Measurements from ENCODE around the gene ABHD12. TPM values are rescaled to one million over a fixed set of nuclear protein-coding genes. Genes with fewer than 3 reads are reported as not detected.

The ABHD12 gene
- total and polyA plus RNA-seq, 8 donors: 11.1 to 99.1 (median 44.0) TPM

DNA sequence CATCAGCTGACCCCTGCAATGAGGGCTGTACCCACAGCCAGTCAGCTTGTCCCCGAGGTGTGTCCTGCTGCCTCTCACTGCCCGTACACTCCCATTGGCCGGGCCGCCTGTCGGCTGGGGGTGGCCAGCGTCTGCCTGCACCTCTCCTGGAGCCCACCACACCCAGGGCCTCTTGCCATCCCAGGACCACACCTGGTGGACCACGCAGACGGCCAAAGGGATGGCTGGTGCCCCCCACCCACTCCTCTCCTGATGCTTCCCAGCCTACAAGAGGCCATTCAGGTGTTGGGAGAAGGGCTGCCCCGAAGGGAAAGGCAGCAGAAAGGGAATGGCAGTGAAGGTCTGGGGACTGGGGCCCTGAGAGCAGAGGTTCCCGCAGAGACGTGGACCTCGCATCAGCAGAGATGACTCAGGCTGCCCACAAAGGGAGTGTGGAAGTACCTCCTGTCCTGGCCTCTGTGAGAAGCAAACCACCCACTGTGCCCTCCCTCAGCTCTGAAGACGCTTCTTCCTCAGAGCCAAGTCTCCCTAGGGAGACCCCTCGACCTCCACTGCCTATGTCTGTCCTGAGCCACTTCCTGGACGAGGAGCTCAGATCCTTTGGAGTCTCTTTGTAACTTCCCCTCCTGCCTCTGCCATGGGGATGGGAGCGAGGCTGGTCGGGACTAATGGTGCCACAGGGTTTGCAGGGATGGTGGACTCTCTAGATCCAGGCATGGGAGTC, 81.8 kb downstream of the ABHD12 start:
- H3K27ac ChIP-seq: peak overlapping the region in 4 of 5 donors; percentile 70 to 83 (median 78)
- H3K9me3 ChIP-seq: no peaks in the 10 kb centered on the region
- no peaks in the 10 kb centered on the region for H3K27me3 ChIP-seq
- DNase-seq: no peak
- peaks cover 9 to 47% (median 40%) of the 10 kb centered on the region in 4 donors for H3K36me3 ChIP-seq
- H3K4me1 ChIP-seq: peaks cover 22 to 43% (median 27%) of the 10 kb centered on the region in 4 donors
- H3K4me3 ChIP-seq: no peak overlapping the region
- TF ChIP-seq CTCF (IDR thresholded peaks at IDR 0.05) (no peak), POLR2AphosphoS5 (IDR thresholded peaks at IDR 0.05) (no peak), POLR2A (IDR thresholded peaks at IDR 0.05) (no peak), EP300 (IDR thresholded peaks at IDR 0.05) (no peak)
- intact Hi-C loops (cut with DNase I; ENCODE audit: low total_unique reads): no loop called here
- WGBS, 5 donors: 83 to 91% (median 88%) methylated on average over 9 to 17 of the region's 17 CpGs

GRCh38 chr20:25308083-25308491, 82.5 kb downstream of the ABHD12 start:
- intact Hi-C loops (cut with DNase I; ENCODE audit: low total_unique reads): no loop called here
- 89 to 95% (median 93%) methylated on average over 13 of the region's 13 CpGs for WGBS, 5 donors
- TF ChIP-seq POLR2AphosphoS5 (IDR thresholded peaks at IDR 0.05): no peak
- no peak for TF ChIP-seq POLR2A (IDR thresholded peaks at IDR 0.05)
- no peak for TF ChIP-seq CTCF (IDR thresholded peaks at IDR 0.05)
- TF ChIP-seq EP300 (IDR thresholded peaks at IDR 0.05): no peak
- Histone ChIP-seq H3K36me3 (peaks cover 9 to 54% (median 46%) of the 10 kb centered on the region in 4 donors), H3K4me3 (no peak overlapping the region), H3K27me3 (no peaks in the 10 kb centered on the region), H3K9me3 (no peaks in the 10 kb centered on the region), H3K27ac (peak overlapping the region in 2 of 5 donors; percentile 79 to 83), H3K4me1 (peaks cover 22 to 43% (median 27%) of the 10 kb centered on the region in 4 donors)
- DNase-seq: no peak

DNA sequence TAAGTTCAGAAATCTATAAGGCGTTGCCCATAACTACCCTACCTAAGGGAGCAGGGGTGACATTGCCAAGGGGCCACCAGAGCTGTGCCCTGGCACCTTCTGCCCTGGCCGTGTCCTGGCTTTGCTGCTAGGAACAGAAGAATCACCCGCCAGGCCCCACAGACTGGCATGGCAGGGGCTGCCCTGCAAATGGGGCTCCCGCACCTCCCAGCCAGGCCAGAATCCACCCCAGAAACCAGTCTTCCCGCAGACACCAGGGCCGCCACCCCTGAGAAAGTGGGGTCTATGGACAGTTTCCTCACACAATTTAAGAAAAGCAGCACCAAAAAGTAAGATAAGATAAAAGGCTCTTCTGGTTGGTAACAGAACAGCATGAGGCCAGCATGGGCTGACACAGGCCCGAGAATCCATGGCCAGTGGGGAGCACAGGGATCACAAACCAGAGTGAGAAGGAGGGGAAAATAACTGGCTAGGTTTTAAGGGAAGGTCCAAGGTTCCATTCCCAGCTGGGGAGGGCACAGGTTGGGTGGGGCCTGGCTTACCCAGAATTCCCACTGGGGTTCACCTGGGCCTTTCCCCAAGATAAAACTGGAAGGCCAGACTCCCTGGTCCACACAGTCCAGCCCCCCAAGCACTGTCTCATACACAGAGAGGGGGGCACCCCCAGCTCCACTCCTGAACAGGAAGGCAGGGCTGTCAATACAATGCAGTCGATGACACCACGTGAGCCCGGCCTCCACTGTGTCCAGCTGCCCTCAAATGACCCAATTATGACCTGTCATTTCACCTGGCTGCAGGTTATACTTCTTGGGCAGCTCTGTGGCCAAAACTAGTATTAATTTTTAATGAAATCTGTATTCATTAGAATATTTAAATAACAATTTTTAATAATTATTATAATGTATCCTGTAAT, 83.4 kb downstream of the ABHD12 start:
- H3K4me3 ChIP-seq: no peak overlapping the region
- TF ChIP-seq EP300 (IDR thresholded peaks at IDR 0.05) (no peak), POLR2A (IDR thresholded peaks at IDR 0.05) (no peak)
- WGBS, 5 donors: 94 to 96% (median 95%) methylated on average over 10 of the region's 10 CpGs
- DNase-seq: no peak
- peaks cover 22 to 43% (median 26%) of the 10 kb centered on the region in 4 donors for H3K4me1 ChIP-seq
- peaks cover 9 to 61% (median 54%) of the 10 kb centered on the region in 4 donors for H3K36me3 ChIP-seq
- H3K27ac ChIP-seq: no peak overlapping the region
- no peaks in the 10 kb centered on the region for H3K27me3 ChIP-seq
- intact Hi-C loops (cut with DNase I; ENCODE audit: low total_unique reads): no loop called here
- no peaks in the 10 kb centered on the region for H3K9me3 ChIP-seq

GRCh38 chr20:25304025-25304549, 86.5 kb downstream of the ABHD12 start:
- H3K27ac ChIP-seq: no peak overlapping the region
- no peak for DNase-seq
- TF ChIP-seq EP300 (IDR thresholded peaks at IDR 0.05) (no peak), CTCF (IDR thresholded peaks at IDR 0.05) (no peak), POLR2AphosphoS5 (IDR thresholded peaks at IDR 0.05) (no peak), POLR2A (IDR thresholded peaks at IDR 0.05) (no peak)
- WGBS, 5 donors: 85 to 91% (median 89%) methylated on average over 7 to 11 of the region's 11 CpGs
- no peak overlapping the region for H3K4me3 ChIP-seq
- no peaks in the 10 kb centered on the region for H3K27me3 ChIP-seq
- H3K4me1 ChIP-seq: peaks cover 0 to 12% (median under 1%) of the 10 kb centered on the region in 4 donors
- peaks cover 9 to 86% (median 82%) of the 10 kb centered on the region in 4 donors for H3K36me3 ChIP-seq
- no peaks in the 10 kb centered on the region for H3K9me3 ChIP-seq
- intact Hi-C loops (cut with DNase I; ENCODE audit: low total_unique reads): no loop called here

All from stomach (tissue), 9 donors.